ENCODE data around the gene KIRREL2. TPM values are rescaled to one million over a fixed set of nuclear protein-coding genes. Genes with fewer than 3 reads are reported as not detected.

Gene KIRREL2
- total RNA-seq, 2 experiments from 2014 or later = 1.4 to 2.2 TPM

GRCh38 chr19:35882114-35882832 lies 25.6 kb downstream of the KIRREL2 start:
- peak; percentile 76 for DNase-seq (ENCODE audit: low spot score)
- peak overlapping the region; percentile 10; the same call in 1 of the 2 replicates for H3K4me2 ChIP-seq (ENCODE audit: low read length)
- intact Hi-C loops (cut with micrococcal nuclease; ENCODE audit: unreplicated experiment) = loop anchor here (1.0 kb wide), 1 partner anchor 49 kb away; no protein-coding TSS in a partner anchor
- POLR2A ChIA-PET = interaction anchor here (1.0 to 1.4 kb wide), 2 partner anchors 10 to 16 kb away, joined by 3 read pairs; no protein-coding TSS in a partner anchor
- H3K4me3 ChIP-seq (ENCODE audit: low read depth, low read length, poor library complexity, severe bottlenecking) = no peak overlapping the region
- H3K27ac ChIP-seq (ENCODE audit: low read depth, low read length, poor library complexity, severe bottlenecking) = no peak overlapping the region
- BruUV-seq (replicated peaks) = no TSS peak
- CTCF ChIA-PET (ENCODE audit: unreplicated experiment) = interaction anchor here (1.7 kb wide), 1 partner anchor 49 kb away, joined by 5 read pairs; no protein-coding TSS in a partner anchor
- peaks cover 8% of the 10 kb centered on the region for H3K36me3 ChIP-seq (ENCODE audit: insufficient read depth, low read length)
- TF ChIP-seq EZH2phosphoT487 (IDR thresholded peaks at IDR 0.05; ENCODE audit: borderline replicate concordance, low read depth, low read length) (no peak), CTCF (conservative IDR thresholded peaks at IDR 0.05; ENCODE audit: low read length) (peak; percentile 82)
- H3K4me1 ChIP-seq (ENCODE audit: insufficient read depth, low read length, poor library complexity, severe bottlenecking) = peaks cover 6% of the 10 kb centered on the region
- H2AFZ ChIP-seq (ENCODE audit: low read length) = no peak overlapping the region
- H3K9me3 ChIP-seq (ENCODE audit: low read length) = no peaks in the 10 kb centered on the region
- H3K79me2 ChIP-seq (ENCODE audit: insufficient read depth, low read depth, low read length) = no peaks in the 10 kb centered on the region
- H4K20me1 ChIP-seq (ENCODE audit: insufficient read depth, low read length) = no peaks in the 10 kb centered on the region; the same call in 1 of the 2 replicates
- no peaks in the 10 kb centered on the region for H3K9me2 ChIP-seq (ENCODE audit: insufficient read depth, low read length)

GRCh38 chr19:35883882-35884281 lies 27.2 kb downstream of the KIRREL2 start:
- H3K4me2 ChIP-seq (ENCODE audit: low read length) = no peak overlapping the region
- H3K9me2 ChIP-seq (ENCODE audit: insufficient read depth, low read length) = no peaks in the 10 kb centered on the region
- H4K20me1 ChIP-seq (ENCODE audit: insufficient read depth, low read length) = no peaks in the 10 kb centered on the region; the same call in 1 of the 2 replicates
- no peak overlapping the region for H2AFZ ChIP-seq (ENCODE audit: low read length)
- peaks cover 6% of the 10 kb centered on the region for H3K4me1 ChIP-seq (ENCODE audit: insufficient read depth, low read length, poor library complexity, severe bottlenecking)
- intact Hi-C loops (cut with micrococcal nuclease; ENCODE audit: unreplicated experiment) = no loop called here
- POLR2A ChIA-PET = interaction anchor here (0.6 to 1.4 kb wide), 3 partner anchors 14 to 31 kb away, joined by 3 to 8 read pairs (median 3); no protein-coding TSS in a partner anchor
- TF ChIP-seq EZH2phosphoT487 (IDR thresholded peaks at IDR 0.05; ENCODE audit: borderline replicate concordance, low read depth, low read length) = no peak
- no peak for TF ChIP-seq CTCF (conservative IDR thresholded peaks at IDR 0.05; ENCODE audit: low read length)
- H3K4me3 ChIP-seq (ENCODE audit: low read depth, low read length, poor library complexity, severe bottlenecking) = no peak overlapping the region
- BruUV-seq (replicated peaks) = no TSS peak
- no peak for DNase-seq (ENCODE audit: low spot score)
- H3K79me2 ChIP-seq (ENCODE audit: insufficient read depth, low read depth, low read length) = no peaks in the 10 kb centered on the region
- peaks cover 24% of the 10 kb centered on the region for H3K36me3 ChIP-seq (ENCODE audit: insufficient read depth, low read length)
- CTCF ChIA-PET (ENCODE audit: unreplicated experiment) = interaction anchor here (1.1 kb wide), 1 partner anchor 25 kb away, joined by 3 read pairs; no protein-coding TSS in a partner anchor
- no peak overlapping the region for H3K27ac ChIP-seq (ENCODE audit: low read depth, low read length, poor library complexity, severe bottlenecking)
- H3K9me3 ChIP-seq (ENCODE audit: low read length) = no peaks in the 10 kb centered on the region

Data from OCI-LY7 (cell line).